Measurements from ENCODE around the gene XXYLT1.

DNA sequence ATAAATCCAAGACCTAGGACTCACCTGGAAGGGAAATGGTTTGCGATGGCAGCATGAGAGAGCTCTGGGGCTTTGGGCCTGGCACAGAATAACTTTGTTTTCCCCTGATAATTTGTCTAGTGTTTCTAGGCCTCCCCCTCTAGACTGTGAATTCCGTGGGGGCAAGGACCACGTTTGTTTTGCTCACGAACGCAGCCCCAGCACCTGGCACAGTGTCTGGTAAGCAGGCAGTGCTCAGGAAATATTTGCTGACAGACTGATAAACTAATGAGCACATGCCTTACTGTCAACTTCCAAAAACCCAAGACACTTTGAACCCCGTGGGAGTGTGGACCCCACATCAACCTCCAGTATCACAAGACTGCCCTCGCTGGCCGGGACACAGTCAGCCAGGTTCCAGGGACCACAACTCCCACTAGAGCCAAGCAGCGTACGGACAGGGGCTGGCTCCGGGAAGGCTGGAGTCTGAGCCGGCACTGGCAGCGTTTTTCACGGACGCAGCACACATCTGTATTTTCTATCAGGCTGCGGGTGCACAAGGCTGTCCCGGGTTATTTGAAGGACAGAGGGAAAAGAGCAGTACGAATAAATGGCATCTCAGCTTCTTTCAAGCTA is 146.5 kb downstream of the XXYLT1 start:
- TF ChIP-seq, protein P1, sequence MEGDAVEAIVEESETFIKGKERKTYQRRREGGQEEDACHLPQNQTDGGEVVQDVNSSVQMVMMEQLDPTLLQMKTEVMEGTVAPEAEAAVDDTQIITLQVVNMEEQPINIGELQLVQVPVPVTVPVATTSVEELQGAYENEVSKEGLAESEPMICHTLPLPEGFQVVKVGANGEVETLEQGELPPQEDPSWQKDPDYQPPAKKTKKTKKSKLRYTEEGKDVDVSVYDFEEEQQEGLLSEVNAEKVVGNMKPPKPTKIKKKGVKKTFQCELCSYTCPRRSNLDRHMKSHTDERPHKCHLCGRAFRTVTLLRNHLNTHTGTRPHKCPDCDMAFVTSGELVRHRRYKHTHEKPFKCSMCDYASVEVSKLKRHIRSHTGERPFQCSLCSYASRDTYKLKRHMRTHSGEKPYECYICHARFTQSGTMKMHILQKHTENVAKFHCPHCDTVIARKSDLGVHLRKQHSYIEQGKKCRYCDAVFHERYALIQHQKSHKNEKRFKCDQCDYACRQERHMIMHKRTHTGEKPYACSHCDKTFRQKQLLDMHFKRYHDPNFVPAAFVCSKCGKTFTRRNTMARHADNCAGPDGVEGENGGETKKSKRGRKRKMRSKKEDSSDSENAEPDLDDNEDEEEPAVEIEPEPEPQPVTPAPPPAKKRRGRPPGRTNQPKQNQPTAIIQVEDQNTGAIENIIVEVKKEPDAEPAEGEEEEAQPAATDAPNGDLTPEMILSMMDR (IDR thresholded peaks at IDR 0.05): no peak
- TF ChIP-seq POLR2A (IDR thresholded peaks at IDR 0.05): no peak
- TF ChIP-seq EP300 (IDR thresholded peaks at IDR 0.05): no peak
